ENCODE data around the gene PRKD3.
"Not testable (repeated sequence)": the region's sequence is repeated elsewhere in the genome, so short reads cannot be mapped to it uniquely, and the experiment has no call there.

The PRKD3 gene

GRCh38 chr2:37316181-37316580 is 8.5 kb downstream of the PRKD3 start:
- DNase-seq (ENCODE audit: low spot score) = no peak

- DNase-seq (ENCODE audit: low spot score) = no peak
Measured at GRCh38 chr2:37315364-37315763, 9.3 kb downstream of the PRKD3 start.

- DNase-seq (ENCODE audit: low spot score) = no peak
Measured at GRCh38 chr2:37307500-37307899, 17.1 kb downstream of the PRKD3 start.

- no peak for DNase-seq (ENCODE audit: low spot score)
Measured at GRCh38 chr2:37306024-37306423, 18.6 kb downstream of the PRKD3 start.

GRCh38 chr2:37302701-37303252 is 21.9 kb downstream of the PRKD3 start:
- DNase-seq (ENCODE audit: low spot score) = no peak

- no peak for DNase-seq (ENCODE audit: low spot score)
Measured at GRCh38 chr2:37301408-37301807, 23.2 kb downstream of the PRKD3 start.

- no peak for DNase-seq (ENCODE audit: low spot score)
Measured at GRCh38 chr2:37300578-37300977, 24.1 kb downstream of the PRKD3 start.

- DNase-seq (ENCODE audit: low spot score) = no peak
Measured at GRCh38 chr2:37300146-37300545, 24.5 kb downstream of the PRKD3 start.

- no peak for DNase-seq (ENCODE audit: low spot score)
Measured at GRCh38 chr2:37297632-37298031, 27.0 kb downstream of the PRKD3 start.

GRCh38 chr2:37295469-37296073 is 29.1 kb downstream of the PRKD3 start:
- DNase-seq (ENCODE audit: low spot score) = no peak

GRCh38 chr2:37294858-37295257 is 29.8 kb downstream of the PRKD3 start:
- not testable (repeated sequence) for DNase-seq (ENCODE audit: low spot score)

GRCh38 chr2:37291680-37292079 is 33.0 kb downstream of the PRKD3 start:
- DNase-seq (ENCODE audit: low spot score) = no peak

- peak; percentile 11 for DNase-seq (ENCODE audit: low spot score)
Measured at GRCh38 chr2:37287966-37288365, 36.7 kb downstream of the PRKD3 start.

GRCh38 chr2:37284381-37284780 is 40.3 kb downstream of the PRKD3 start:
- no peak for DNase-seq (ENCODE audit: low spot score)

GRCh38 chr2:37283207-37283606 is 41.4 kb downstream of the PRKD3 start:
- no peak for DNase-seq (ENCODE audit: low spot score)

GRCh38 chr2:37282746-37283145 is 41.9 kb downstream of the PRKD3 start:
- DNase-seq (ENCODE audit: low spot score) = no peak

GRCh38 chr2:37281916-37282315 is 42.7 kb downstream of the PRKD3 start:
- DNase-seq (ENCODE audit: low spot score) = no peak

GRCh38 chr2:37276291-37276690 is 48.3 kb downstream of the PRKD3 start:
- DNase-seq (ENCODE audit: low spot score) = no peak
